ENCODE results near the gene QKI. TPM values are rescaled to one million over a fixed set of nuclear protein-coding genes. Genes with fewer than 3 reads are reported as not detected.

Gene QKI
- total RNA-seq, 1 experiment from 2014 or later, result 134 TPM

GRCh38 chr6:163409712-163410111, 4.8 kb upstream of the QKI start:
- H3K9me3 Mint-ChIP-seq (ENCODE audit: unreplicated experiment), result no peaks in the 10 kb centered on the region
- BruUV-seq (replicated peaks), result no TSS peak
- Histone ChIP-seq H3K9me3 (no peaks in the 10 kb centered on the region), H3K36me3 (ENCODE audit: control insufficient read depth, insufficient read depth, low read length) (no peaks in the 10 kb centered on the region), H3K4me3 (ENCODE audit: low read depth, low read length) (no peak overlapping the region), H3K4me1 (peaks cover 30% of the 10 kb centered on the region), H3K27me3 (replicated peaks; ENCODE audit: control insufficient read depth, insufficient read depth, low read length) (no peaks in the 10 kb centered on the region)
- intact Hi-C loops (cut with micrococcal nuclease; ENCODE audit: unreplicated experiment), result no loop called here
- no peak overlapping the region for H3K27ac Mint-ChIP-seq (ENCODE audit: unreplicated experiment)
- no peak for DNase-seq
- H3K27me3 Mint-ChIP-seq (ENCODE audit: insufficient read depth, unreplicated experiment), result no peaks in the 10 kb centered on the region
- ChIA-PET CTCF (no interaction called here), POLR2A (no interaction called here)
- no peak for TF ChIP-seq CTCF (IDR thresholded peaks at IDR 0.05; ENCODE audit: insufficient read depth in 1 of 2, low read depth in 1 of 2, low read length in 1 of 2, severe bottlenecking in 1 of 2, unreplicated experiment in 1 of 2)
- H3K36me3 Mint-ChIP-seq (ENCODE audit: insufficient read depth, unreplicated experiment), result peaks cover 18% of the 10 kb centered on the region
- no peak overlapping the region for H3K4me3 Mint-ChIP-seq (ENCODE audit: unreplicated experiment)
- peaks cover 16% of the 10 kb centered on the region for H3K4me1 Mint-ChIP-seq (ENCODE audit: low read depth, unreplicated experiment)

- POLR2A ChIA-PET, result no interaction called here
- no peaks in the 10 kb centered on the region for H3K9me3 Mint-ChIP-seq (ENCODE audit: unreplicated experiment)
Measured at GRCh38 chr6:163412341-163412740, 2.2 kb upstream of the QKI start.

GRCh38 chr6:163412801-163413344, 1.6 kb upstream of the QKI start:
- peaks cover 24% of the 10 kb centered on the region for H3K36me3 Mint-ChIP-seq (ENCODE audit: insufficient read depth, unreplicated experiment)
- POLR2A ChIA-PET, result no interaction called here

More at GRCh38 chr6:163412341-163412740, 2.2 kb upstream of the QKI start:
- Mint-ChIP-seq H3K4me3 (ENCODE audit: unreplicated experiment) (peak overlapping the region; percentile 87), H3K4me1 (ENCODE audit: low read depth, unreplicated experiment) (peaks cover 17% of the 10 kb centered on the region), H3K27me3 (ENCODE audit: insufficient read depth, unreplicated experiment) (no peaks in the 10 kb centered on the region), H3K27ac (ENCODE audit: unreplicated experiment) (no peak overlapping the region), H3K36me3 (ENCODE audit: insufficient read depth, unreplicated experiment) (peaks cover 24% of the 10 kb centered on the region)
- peaks cover 30% of the 10 kb centered on the region for H3K4me1 ChIP-seq
- DNase-seq, result no peak
- no TSS peak for BruUV-seq (replicated peaks)
- no peaks in the 10 kb centered on the region for H3K36me3 ChIP-seq (ENCODE audit: control insufficient read depth, insufficient read depth, low read length)
- CTCF ChIA-PET, result interaction anchor here (0.7 kb wide), 1 partner anchor 1599 kb away, joined by 5 read pairs; no protein-coding TSS in a partner anchor
- intact Hi-C loops (cut with micrococcal nuclease; ENCODE audit: unreplicated experiment), result loop anchor here (2.0 kb wide), 1 partner anchor 556 kb away; no protein-coding TSS in a partner anchor
- H3K9me3 ChIP-seq, result no peaks in the 10 kb centered on the region
- no peaks in the 10 kb centered on the region for H3K27me3 ChIP-seq (replicated peaks; ENCODE audit: control insufficient read depth, insufficient read depth, low read length)
- no peak for TF ChIP-seq CTCF (IDR thresholded peaks at IDR 0.05; ENCODE audit: insufficient read depth in 1 of 2, low read depth in 1 of 2, low read length in 1 of 2, severe bottlenecking in 1 of 2, unreplicated experiment in 1 of 2)
- H3K4me3 ChIP-seq (ENCODE audit: low read depth, low read length), result peak overlapping the region; percentile 83

More at GRCh38 chr6:163412801-163413344, 1.6 kb upstream of the QKI start:
- TSS peak; percentile 79 for BruUV-seq (replicated peaks)
- H3K4me1 Mint-ChIP-seq (ENCODE audit: low read depth, unreplicated experiment), result peaks cover 22% of the 10 kb centered on the region
- no peak for TF ChIP-seq CTCF (IDR thresholded peaks at IDR 0.05; ENCODE audit: insufficient read depth in 1 of 2, low read depth in 1 of 2, low read length in 1 of 2, severe bottlenecking in 1 of 2, unreplicated experiment in 1 of 2)
- Histone ChIP-seq H3K4me3 (ENCODE audit: low read depth, low read length) (peak overlapping the region; percentile 83), H3K9me3 (no peaks in the 10 kb centered on the region), H3K27me3 (replicated peaks; ENCODE audit: control insufficient read depth, insufficient read depth, low read length) (no peaks in the 10 kb centered on the region), H3K4me1 (peaks cover 30% of the 10 kb centered on the region), H3K36me3 (ENCODE audit: control insufficient read depth, insufficient read depth, low read length) (no peaks in the 10 kb centered on the region)
- H3K9me3 Mint-ChIP-seq (ENCODE audit: unreplicated experiment), result no peaks in the 10 kb centered on the region
- CTCF ChIA-PET, result no interaction called here
- H3K4me3 Mint-ChIP-seq (ENCODE audit: unreplicated experiment), result peak overlapping the region; percentile 87
- H3K27me3 Mint-ChIP-seq (ENCODE audit: insufficient read depth, unreplicated experiment), result no peaks in the 10 kb centered on the region
- peak overlapping the region; percentile 85 for H3K27ac Mint-ChIP-seq (ENCODE audit: unreplicated experiment)
- intact Hi-C loops (cut with micrococcal nuclease; ENCODE audit: unreplicated experiment), result loop anchor here (2.0 kb wide), 1 partner anchor 556 kb away; no protein-coding TSS in a partner anchor
- DNase-seq, result no peak

All from Caco-2 (cell line).